Activated T-cell treated with anti-CD3 and anti-CD28 coated beads for 24 hours (primary cell): ENCODE results near the gene TRPC5OS.

Source experiments
- DNase-seq: peaks from one replicate; pipeline ENCODE4 v3.0.0-alpha.2; 2020; ENCODE audit warnings: low read depth

TRPC5OS gene

DNA sequence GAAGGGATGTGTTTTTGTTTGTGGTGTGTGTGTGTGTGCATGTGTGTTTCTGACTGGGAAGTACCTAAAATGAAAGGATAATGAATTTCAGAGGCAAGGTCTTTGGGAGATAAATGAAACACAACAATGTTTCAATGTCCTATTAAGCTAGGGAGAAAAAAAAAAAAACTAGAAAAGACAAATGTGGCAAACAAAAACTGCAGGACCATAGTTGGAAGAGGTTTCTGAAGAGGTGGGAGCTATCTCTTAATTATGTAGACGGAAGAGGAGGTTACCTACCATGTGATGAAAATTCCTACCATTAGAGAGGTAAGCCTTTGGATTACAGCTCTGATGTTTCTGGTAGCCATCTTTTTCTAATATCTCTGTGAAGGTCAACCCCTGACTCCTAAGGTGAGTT lies at the start of gene TRPC5OS:
TSS of gene TRPC5OS (plus strand) at position 301 of the 400 bp plus-strand sequence. CDS start 25,669 bp downstream, outside the sequence.
- DNase-seq = no peak

DNA sequence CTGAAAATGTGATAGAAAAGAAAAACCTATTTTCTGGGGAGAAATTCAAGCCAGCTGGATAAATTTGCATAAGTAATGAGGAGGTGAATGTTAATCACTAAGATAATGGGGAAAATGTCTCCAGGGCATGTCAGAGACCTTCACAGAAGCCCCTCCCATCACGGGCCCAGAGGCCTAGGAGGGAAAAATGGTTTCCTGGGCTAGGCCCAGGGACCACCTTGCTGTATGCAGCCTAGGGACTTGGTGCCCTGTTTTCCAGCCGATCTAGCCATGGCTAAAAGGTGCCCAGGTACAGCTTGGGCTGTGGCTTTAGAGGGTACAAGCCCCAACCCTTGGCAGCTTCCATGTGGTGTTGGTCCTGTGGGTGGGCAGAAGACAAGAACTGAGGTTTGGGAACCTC lies 46.6 kb upstream of the TRPC5OS start:
- no peak for DNase-seq

DNA sequence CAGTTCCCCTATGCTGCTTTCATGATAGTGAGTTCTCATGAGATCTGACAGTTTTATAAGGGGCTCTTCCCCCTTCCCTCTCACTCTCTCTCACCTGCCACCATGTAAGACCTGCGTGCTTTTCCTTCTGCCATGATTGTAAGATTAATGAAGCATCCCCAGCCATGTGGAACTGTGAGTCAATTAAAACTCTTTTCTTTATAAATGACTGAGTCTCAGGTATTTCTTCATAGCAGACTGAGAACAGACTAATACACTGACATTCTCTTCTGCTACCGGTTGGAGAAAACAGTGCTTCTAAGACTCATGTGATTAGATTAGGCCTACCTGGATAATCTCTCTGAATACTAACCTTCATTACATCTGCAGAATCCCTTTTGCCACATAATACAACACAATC lies 45.4 kb upstream of the TRPC5OS start:
- DNase-seq = no peak

DNA sequence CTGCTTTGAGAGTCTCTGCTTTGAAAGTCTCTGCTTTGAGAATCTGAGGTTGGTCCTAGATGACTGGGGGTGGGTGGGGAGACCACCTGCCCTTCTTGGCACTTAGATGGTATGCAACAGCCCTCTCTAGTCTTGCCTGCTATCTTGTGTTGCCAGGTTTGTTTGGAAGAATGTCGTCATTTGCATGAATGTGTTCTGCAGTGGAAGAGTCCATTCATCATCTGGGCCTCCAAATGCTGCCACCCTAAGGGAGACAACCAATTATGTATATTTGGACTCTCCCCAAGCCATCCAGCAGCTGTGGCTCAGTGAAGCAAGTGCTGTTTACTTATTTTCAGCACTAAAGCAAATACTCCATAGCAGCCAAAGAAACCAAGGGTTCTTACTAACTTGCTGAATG lies 44.6 kb upstream of the TRPC5OS start:
- DNase-seq = no peak

- DNase-seq = no peak
These were observed 38.8 kb upstream of the TRPC5OS start for GRCh38 chrX:111837197-111837596.

GRCh38 chrX:111847491-111848133 lies 28.4 kb upstream of the TRPC5OS start:
- no peak for DNase-seq

DNA sequence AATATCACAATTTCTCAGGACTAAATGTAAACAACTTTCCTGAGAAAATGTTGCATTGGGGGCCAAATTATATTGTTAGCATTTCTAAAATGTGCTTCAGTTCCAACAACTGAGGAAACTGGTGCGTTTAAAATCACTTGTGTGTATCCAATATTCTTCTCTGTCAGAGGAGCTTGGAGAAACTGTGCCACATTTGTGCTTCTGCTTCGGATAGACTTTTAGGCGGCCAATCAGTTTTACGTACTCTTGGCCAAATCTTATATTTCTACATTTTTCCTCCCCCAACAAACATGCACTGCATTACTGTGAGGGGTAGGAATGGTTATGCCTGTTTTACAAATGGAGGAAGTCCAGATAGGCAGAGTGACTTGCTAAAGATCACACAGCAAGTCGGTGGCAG lies 27.4 kb upstream of the TRPC5OS start:
- no peak for DNase-seq

GRCh38 chrX:111850975-111851374 lies 25.0 kb upstream of the TRPC5OS start:
- DNase-seq = no peak

- no peak for DNase-seq
These were observed 21.2 kb upstream of the TRPC5OS start for GRCh38 chrX:111854556-111855490.

- no peak for DNase-seq
These were observed 18.4 kb upstream of the TRPC5OS start for GRCh38 chrX:111857534-111858060.

DNA sequence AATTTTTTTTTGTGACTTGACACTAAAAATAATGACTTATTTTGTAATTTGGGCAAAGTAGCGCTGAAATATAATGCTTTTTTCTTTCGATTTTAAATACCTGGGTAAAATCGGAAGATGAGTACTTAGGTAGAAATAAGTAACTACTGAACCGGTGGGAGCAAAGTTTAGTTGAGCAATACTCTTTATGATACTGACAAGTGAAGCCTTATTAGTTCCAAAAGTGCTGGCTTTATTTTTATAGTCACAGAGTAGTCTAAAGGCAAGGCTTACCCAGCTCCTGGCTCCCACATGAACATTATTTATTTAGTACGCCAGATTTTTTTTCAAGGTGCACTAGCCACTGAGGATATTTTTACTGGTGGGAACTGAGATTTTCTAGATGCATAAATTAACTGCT lies 14.4 kb upstream of the TRPC5OS start:
- no peak for DNase-seq

DNA sequence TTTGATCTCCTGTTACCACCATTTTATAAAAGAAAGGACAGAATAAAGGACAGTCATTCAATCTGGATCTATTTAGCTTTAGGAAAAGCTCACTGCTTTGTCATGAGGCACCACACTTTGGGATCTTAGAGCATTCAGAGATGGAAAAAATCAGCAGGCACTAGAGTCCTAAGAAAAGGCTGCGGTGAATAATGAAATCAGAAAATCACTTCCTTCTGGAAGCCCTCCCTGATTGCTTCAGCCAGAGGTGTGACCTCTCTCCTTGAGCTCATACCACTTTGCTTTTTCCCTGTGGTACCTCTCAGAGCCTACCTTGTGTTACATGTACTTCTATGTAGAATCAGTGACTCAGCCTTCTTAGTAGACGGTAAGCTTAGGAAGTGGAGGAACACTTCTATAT lies 8.7 kb upstream of the TRPC5OS start:
- DNase-seq = no peak

GRCh38 chrX:111868726-111869638 lies 7.0 kb upstream of the TRPC5OS start:
- no peak for DNase-seq

GRCh38 chrX:111869639-111870034 lies 6.3 kb upstream of the TRPC5OS start:
- no peak for DNase-seq

- no peak for DNase-seq
These were observed 1.7 kb upstream of the TRPC5OS start for GRCh38 chrX:111874241-111874640.

GRCh38 chrX:111876646-111877045 lies 665 bp downstream of the TRPC5OS start:
- DNase-seq = no peak

GRCh38 chrX:111877681-111878080 lies 1.7 kb downstream of the TRPC5OS start:
- no peak for DNase-seq

DNA sequence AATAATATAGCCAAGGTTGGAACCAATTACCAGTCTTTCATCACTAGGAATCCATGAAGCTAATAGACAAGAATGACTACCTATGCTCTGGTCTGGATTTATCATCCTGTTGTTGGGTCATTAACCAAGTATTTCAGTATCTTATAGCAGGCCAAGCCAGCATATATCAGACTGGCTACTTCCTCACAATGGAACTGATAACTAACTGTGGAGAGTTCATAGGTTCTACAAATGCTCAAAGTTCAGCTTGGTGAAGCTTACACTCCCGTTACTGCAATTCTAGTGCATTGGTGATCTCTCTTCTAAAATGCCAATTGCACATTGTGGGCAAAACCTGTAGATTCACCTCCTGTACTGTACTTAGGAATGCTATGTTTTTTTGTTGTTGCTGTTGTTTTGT lies 4.8 kb downstream of the TRPC5OS start:
- DNase-seq = no peak

- no peak for DNase-seq
These were observed 5.7 kb downstream of the TRPC5OS start for GRCh38 chrX:111881715-111882114.

- no peak for DNase-seq
These were observed 10.7 kb downstream of the TRPC5OS start for GRCh38 chrX:111886678-111887077.

GRCh38 chrX:111888600-111888999 lies 12.6 kb downstream of the TRPC5OS start:
- DNase-seq = no peak

DNA sequence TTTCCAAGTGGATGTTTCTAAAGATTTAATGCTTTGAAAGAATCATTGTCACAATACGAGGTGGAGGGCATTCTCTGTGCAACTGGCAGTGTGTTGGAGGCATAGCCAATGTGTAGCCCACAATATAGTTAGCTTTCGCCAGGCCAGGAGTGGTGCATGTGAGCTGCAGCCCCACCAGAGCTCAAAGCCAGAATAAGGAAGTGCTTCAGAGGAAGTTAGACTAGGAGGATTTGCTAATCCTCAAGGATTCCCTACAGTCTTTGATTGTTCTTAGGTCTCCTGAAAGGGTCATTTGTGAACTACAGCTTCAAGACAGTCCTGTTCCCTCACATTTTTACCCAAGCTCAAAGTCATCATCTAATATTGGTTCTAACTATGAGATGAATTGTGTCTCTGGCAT lies 16.4 kb downstream of the TRPC5OS start:
- DNase-seq = no peak
